Measurements from ENCODE around the gene LRRC75A.

DNA sequence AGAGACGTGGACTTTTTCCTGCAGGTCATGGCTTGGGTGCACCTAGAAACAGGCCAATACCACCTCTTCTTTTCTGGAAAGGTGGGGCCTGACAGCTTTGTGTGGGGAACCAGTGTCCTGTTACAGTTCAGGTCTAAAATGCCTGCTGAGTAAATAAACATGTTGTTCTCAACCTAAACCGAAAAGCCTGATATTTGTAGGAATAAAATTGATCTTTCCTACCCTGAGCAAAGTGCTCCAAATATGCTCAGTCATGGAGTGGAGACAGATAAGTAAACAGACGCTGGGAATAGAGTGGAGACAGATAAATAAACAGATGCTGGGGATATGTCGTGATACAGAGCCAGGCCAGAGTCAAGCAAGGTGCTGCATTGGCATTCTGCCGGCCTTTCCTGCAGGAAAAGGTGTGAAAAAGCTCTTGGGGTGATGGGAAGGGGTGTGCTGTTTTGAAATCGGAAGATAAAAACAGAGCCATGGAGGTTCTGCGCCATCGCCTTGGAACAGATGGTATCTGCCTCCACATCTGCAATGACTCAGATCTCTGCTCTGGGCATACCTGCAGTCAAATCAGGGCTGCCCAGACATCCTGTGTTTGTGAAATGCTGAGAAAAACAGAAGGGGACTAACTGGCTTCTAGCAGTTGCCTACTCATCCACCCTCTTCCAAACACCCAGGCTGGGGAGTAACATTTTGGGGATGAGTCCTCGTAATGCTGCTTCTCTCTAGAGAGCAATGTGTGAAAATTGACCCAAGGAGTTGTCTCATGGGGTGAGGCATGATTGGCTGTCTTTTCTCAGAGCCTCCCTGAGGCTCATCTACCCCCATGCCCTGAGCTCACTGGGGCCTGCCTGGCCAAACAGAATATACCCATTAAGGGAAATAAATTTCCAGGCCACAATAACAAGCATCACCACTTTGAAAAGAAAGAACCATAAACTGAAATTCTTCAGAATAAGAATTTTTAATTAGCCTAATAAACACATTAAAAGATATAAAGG is 93.4 kb downstream of the LRRC75A start:
- TF ChIP-seq, protein P1, sequence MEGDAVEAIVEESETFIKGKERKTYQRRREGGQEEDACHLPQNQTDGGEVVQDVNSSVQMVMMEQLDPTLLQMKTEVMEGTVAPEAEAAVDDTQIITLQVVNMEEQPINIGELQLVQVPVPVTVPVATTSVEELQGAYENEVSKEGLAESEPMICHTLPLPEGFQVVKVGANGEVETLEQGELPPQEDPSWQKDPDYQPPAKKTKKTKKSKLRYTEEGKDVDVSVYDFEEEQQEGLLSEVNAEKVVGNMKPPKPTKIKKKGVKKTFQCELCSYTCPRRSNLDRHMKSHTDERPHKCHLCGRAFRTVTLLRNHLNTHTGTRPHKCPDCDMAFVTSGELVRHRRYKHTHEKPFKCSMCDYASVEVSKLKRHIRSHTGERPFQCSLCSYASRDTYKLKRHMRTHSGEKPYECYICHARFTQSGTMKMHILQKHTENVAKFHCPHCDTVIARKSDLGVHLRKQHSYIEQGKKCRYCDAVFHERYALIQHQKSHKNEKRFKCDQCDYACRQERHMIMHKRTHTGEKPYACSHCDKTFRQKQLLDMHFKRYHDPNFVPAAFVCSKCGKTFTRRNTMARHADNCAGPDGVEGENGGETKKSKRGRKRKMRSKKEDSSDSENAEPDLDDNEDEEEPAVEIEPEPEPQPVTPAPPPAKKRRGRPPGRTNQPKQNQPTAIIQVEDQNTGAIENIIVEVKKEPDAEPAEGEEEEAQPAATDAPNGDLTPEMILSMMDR (IDR thresholded peaks at IDR 0.05), result no peak
- no peak for TF ChIP-seq POLR2A (IDR thresholded peaks at IDR 0.05)

Data from uterus (tissue), 2 donors.